ENCODE results near the gene MOB3B. TPM values are rescaled to one million over a fixed set of nuclear protein-coding genes. Genes with fewer than 3 reads are reported as not detected.

MOB3B gene
- total RNA-seq, 1 donor from 2014 or later, result 1.1 TPM

GRCh38 chr9:27561685-27562084, 32.1 kb upstream of the MOB3B start:
- FAIRE-seq, result no peak
- H3K36me3 ChIP-seq (ENCODE audit: control insufficient read depth, insufficient read depth, low read length), result no peaks in the 10 kb centered on the region

GRCh38 chr9:27560457-27560856, 30.8 kb upstream of the MOB3B start:
- no peak for DNase-seq (ENCODE audit: low read depth)
- H3K4me3 ChIP-seq (ENCODE audit: low read depth, low read length), result no peak overlapping the region
- no peak for FAIRE-seq
- no peak for TF ChIP-seq CTCF (IDR thresholded peaks at IDR 0.05; ENCODE audit: insufficient read depth, low read length, severe bottlenecking)
- peaks cover 3% of the 10 kb centered on the region for H3K36me3 ChIP-seq (ENCODE audit: control insufficient read depth, insufficient read depth, low read length)
- H3K27me3 ChIP-seq (ENCODE audit: control insufficient read depth, insufficient read depth, low read length), result no peaks in the 10 kb centered on the region

More at GRCh38 chr9:27561685-27562084, 32.1 kb upstream of the MOB3B start:
- DNase-seq (ENCODE audit: low read depth), result peak; percentile 59
- Histone ChIP-seq H3K4me3 (ENCODE audit: low read depth, low read length) (no peak overlapping the region), H3K27me3 (ENCODE audit: control insufficient read depth, insufficient read depth, low read length) (no peaks in the 10 kb centered on the region)
- no peak for TF ChIP-seq CTCF (IDR thresholded peaks at IDR 0.05; ENCODE audit: insufficient read depth, low read length, severe bottlenecking)

- no peak for DNase-seq (ENCODE audit: low read depth)
- no peak overlapping the region for H3K4me3 ChIP-seq (ENCODE audit: low read depth, low read length)
- FAIRE-seq, result no peak
- H3K36me3 ChIP-seq (ENCODE audit: control insufficient read depth, insufficient read depth, low read length), result peaks cover 3% of the 10 kb centered on the region
- no peaks in the 10 kb centered on the region for H3K27me3 ChIP-seq (ENCODE audit: control insufficient read depth, insufficient read depth, low read length)
- no peak for TF ChIP-seq CTCF (IDR thresholded peaks at IDR 0.05; ENCODE audit: insufficient read depth, low read length, severe bottlenecking)
These were observed 28.7 kb upstream of the MOB3B start for GRCh38 chr9:27558307-27558706.

GRCh38 chr9:27556470-27556869, 26.9 kb upstream of the MOB3B start:
- no peaks in the 10 kb centered on the region for H3K27me3 ChIP-seq (ENCODE audit: control insufficient read depth, insufficient read depth, low read length)
- no peak for TF ChIP-seq CTCF (IDR thresholded peaks at IDR 0.05; ENCODE audit: insufficient read depth, low read length, severe bottlenecking)
- no peak for FAIRE-seq

GRCh38 chr9:27554712-27555111, 25.1 kb upstream of the MOB3B start:
- no peaks in the 10 kb centered on the region for H3K27me3 ChIP-seq (ENCODE audit: control insufficient read depth, insufficient read depth, low read length)
- peaks cover 3% of the 10 kb centered on the region for H3K36me3 ChIP-seq (ENCODE audit: control insufficient read depth, insufficient read depth, low read length)
- TF ChIP-seq CTCF (IDR thresholded peaks at IDR 0.05; ENCODE audit: insufficient read depth, low read length, severe bottlenecking), result no peak
- FAIRE-seq (no peak), DNase-seq (ENCODE audit: low read depth) (no peak)
- no peak overlapping the region for H3K4me3 ChIP-seq (ENCODE audit: low read depth, low read length)

More at GRCh38 chr9:27556470-27556869, 26.9 kb upstream of the MOB3B start:
- Histone ChIP-seq H3K36me3 (ENCODE audit: control insufficient read depth, insufficient read depth, low read length) (peaks cover 3% of the 10 kb centered on the region), H3K4me3 (ENCODE audit: low read depth, low read length) (no peak overlapping the region)
- DNase-seq (ENCODE audit: low read depth), result no peak

GRCh38 chr9:27549196-27549755, 19.7 kb upstream of the MOB3B start:
- no peaks in the 10 kb centered on the region for H3K27me3 ChIP-seq (ENCODE audit: control insufficient read depth, insufficient read depth, low read length)
- no peak overlapping the region for H3K4me3 ChIP-seq (ENCODE audit: low read depth, low read length)
- DNase-seq (ENCODE audit: low read depth) (no peak), FAIRE-seq (no peak)
- no peak for TF ChIP-seq CTCF (IDR thresholded peaks at IDR 0.05; ENCODE audit: insufficient read depth, low read length, severe bottlenecking)
- no peaks in the 10 kb centered on the region for H3K36me3 ChIP-seq (ENCODE audit: control insufficient read depth, insufficient read depth, low read length)

Data from bronchial epithelial cell (primary cell).